CD4-positive, alpha-beta T cell (primary cell): ENCODE results near the gene ITPRIP. TPM values are rescaled to one million over a fixed set of nuclear protein-coding genes. Genes with fewer than 3 reads are reported as not detected.

Experiments
- ATAC-seq: fragments of 200-7000 bp; cut with Tn5 transposase; one replicate; pipeline ENCODE4 v1.10.0; 2022; ENCODE audit warnings: mild to moderate bottlenecking; ENCODE audit not compliant: poor library complexity
- CTCF ChIA-PET: fragments of 350-600 bp; sonication (Branson Sonifier 250); formaldehyde crosslinking; loops from one replicate; lab custom pipeline; 2021; ENCODE audit warnings: antibody characterized with exemption, inconsistent platforms; lab: Charles Lee
- POLR2A ChIA-PET: fragments of 350-600 bp; sonication (Branson Sonifier 250); formaldehyde crosslinking; loops from one replicate; lab custom pipeline; 2021; ENCODE audit warnings: antibody characterized with exemption, inconsistent platforms; lab: Charles Lee
- DNase-seq, 14 experiments: peaks; one replicate each; pipeline ENCODE4 v3.0.0-alpha.2; 2013 to 2020; ENCODE audit warnings: mixed read lengths in 2 of 14
- H3K27ac ChIP-seq, 2 donors: one replicate each; pipeline versions ENCODE4 v1.5.1 to v1.7.0; 2013; ENCODE audit warnings: low read length in 2 of 2, low read depth in 1 of 2, mild to moderate bottlenecking in 1 of 2
- H3K27me3 ChIP-seq, 2 experiments: 1 replicate in 1 of 2; 2 replicates in 1 of 2; pipeline versions ENCODE4 v1.6.1 to v1.7.0; 2013; ENCODE audit warnings: low read length in 2 of 2, control low read depth in 1 of 2, mild to moderate bottlenecking in 1 of 2, moderate library complexity in 1 of 2; ENCODE audit not compliant: insufficient read depth in 2 of 2, control insufficient read depth in 1 of 2
- H3K36me3 ChIP-seq: one replicate; pipeline ENCODE4 v1.6.1; 2013; ENCODE audit warnings: low read length, control low read depth; ENCODE audit not compliant: insufficient read depth
- H3K4me1 ChIP-seq: one replicate; pipeline ENCODE4 v1.6.1; 2013; ENCODE audit warnings: low read length, control low read depth; ENCODE audit not compliant: insufficient read depth
- H3K4me3 ChIP-seq: one replicate; pipeline ENCODE4 v1.5.1; 2013; ENCODE audit warnings: mild to moderate bottlenecking, low read length, moderate library complexity
- H3K9me3 ChIP-seq, 2 experiments: 1 replicate in 1 of 2; 2 replicates in 1 of 2; pipeline versions ENCODE4 v1.6.1 to v1.7.0; 2013; ENCODE audit warnings: low read length in 2 of 2, mild to moderate bottlenecking in 2 of 2, control low read depth in 1 of 2, moderate library complexity in 1 of 2; ENCODE audit not compliant: control insufficient read depth in 1 of 2, insufficient read depth in 1 of 2
- H3K27ac Mint-ChIP-seq: one replicate; pipeline ENCODE4 v1.8.0; 2020; ENCODE audit warnings: mixed read lengths
- H3K27me3 Mint-ChIP-seq: one replicate; pipeline ENCODE4 v1.8.0; 2021; ENCODE audit warnings: mixed read lengths
- H3K36me3 Mint-ChIP-seq: one replicate; pipeline ENCODE4 v1.8.0; 2021; ENCODE audit warnings: low read depth, mixed read lengths
- H3K4me1 Mint-ChIP-seq: one replicate; pipeline ENCODE4 v1.8.0; 2021; ENCODE audit warnings: low read depth, mixed read lengths
- H3K4me3 Mint-ChIP-seq: one replicate; pipeline ENCODE4 v1.8.0; 2020; ENCODE audit warnings: mild to moderate bottlenecking, mixed read lengths
- H3K9me3 Mint-ChIP-seq: one replicate; pipeline ENCODE4 v1.8.0; 2020; ENCODE audit warnings: mixed read lengths
- intact Hi-C, 2 experiments: fragments of 100-400 bp; cut with DNase I in 1 of 2; cut with micrococcal nuclease in 1 of 2; formaldehyde crosslinking; loops; one replicate each; pipeline versions ENCODE4 v1.15.1 to v1.9.0; 2023 to 2025; cut with DNase I, micrococcal nuclease
- polyA plus RNA-seq, 2 donors: library from polyadenylated mRNA; unstranded; fragments of 120-200 nt; gene quantifications; one replicate each; pipeline ENCODE4 v1.2.1, GENCODE V29; 2013
- total RNA-seq, 174 experiments: library from RNA in 2 of 174; stranded (reverse) in 2 of 174; gene quantifications; one replicate each; pipeline ENCODE4 v1.2.3 and lab custom pipeline; 2021 to 2026
- TF ChIP-seq, protein P1 (sequence below): fragments of 200-600 bp; IDR thresholded peaks from one replicate; pipeline ENCODE4 v1.8.0; 2022; ENCODE audit warnings: antibody characterized with exemption, mild to moderate bottlenecking

The ITPRIP gene, protein sequence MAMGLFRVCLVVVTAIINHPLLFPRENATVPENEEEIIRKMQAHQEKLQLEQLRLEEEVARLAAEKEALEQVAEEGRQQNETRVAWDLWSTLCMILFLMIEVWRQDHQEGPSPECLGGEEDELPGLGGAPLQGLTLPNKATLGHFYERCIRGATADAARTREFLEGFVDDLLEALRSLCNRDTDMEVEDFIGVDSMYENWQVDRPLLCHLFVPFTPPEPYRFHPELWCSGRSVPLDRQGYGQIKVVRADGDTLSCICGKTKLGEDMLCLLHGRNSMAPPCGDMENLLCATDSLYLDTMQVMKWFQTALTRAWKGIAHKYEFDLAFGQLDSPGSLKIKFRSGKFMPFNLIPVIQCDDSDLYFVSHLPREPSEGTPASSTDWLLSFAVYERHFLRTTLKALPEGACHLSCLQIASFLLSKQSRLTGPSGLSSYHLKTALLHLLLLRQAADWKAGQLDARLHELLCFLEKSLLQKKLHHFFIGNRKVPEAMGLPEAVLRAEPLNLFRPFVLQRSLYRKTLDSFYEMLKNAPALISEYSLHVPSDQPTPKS
- 100 to 1,000 TPM; 127 to 133 TPM for total RNA-seq
- polyA plus RNA-seq (2013, experiment 1 of 2) = 12.2 TPM
- polyA plus RNA-seq (2013, experiment 2 of 2) = 15.5 TPM
- total RNA-seq (lab: John Stamatoyannopoulos, UW) = 16.1 to 374 (median 44.8) reads per million in 172 experiments

DNA sequence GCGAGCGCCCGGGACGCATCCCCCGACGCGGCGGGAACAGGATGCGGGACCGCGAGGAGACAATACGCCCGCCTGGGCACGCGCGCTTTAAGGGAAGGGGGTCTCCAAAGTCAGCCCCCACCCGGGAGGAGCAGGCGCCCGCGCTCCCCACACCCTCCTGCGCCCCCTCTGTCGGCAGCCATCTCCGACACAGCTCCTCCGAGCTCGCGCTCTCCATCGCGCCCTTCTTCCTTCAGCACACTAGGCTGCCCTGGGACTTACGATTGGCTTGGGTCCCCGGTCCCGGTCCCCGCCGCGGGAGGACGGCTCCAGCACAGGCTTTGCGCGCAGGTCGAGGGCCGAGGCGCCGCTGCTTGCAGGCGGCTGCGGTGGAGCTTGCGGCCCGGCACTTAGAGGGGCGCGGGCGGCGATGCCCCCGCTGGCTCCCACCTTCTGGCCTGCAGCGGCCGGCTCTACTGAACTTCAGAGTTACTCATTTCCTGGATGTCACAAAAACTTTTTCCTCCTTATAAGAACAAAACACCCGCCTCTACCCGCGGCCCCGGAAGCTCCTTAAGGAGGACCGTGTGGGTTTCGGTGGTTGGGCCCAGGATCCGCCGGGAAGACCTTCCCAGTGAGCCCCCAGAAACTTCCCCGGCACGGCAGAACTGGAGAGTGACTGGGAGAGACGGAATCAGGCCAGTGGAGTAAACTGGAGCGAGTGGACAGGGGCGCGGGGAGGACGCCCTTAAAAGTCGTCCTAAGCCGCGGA is at the start of gene ITPRIP:
Gene ITPRIP, minus strand, starts transcription at position 481 of the 751 bp plus-strand sequence. CDS start 22,414 bp downstream, outside the sequence.
- H3K4me1 Mint-ChIP-seq = peaks cover 57% of the 10 kb centered on the region

DNA sequence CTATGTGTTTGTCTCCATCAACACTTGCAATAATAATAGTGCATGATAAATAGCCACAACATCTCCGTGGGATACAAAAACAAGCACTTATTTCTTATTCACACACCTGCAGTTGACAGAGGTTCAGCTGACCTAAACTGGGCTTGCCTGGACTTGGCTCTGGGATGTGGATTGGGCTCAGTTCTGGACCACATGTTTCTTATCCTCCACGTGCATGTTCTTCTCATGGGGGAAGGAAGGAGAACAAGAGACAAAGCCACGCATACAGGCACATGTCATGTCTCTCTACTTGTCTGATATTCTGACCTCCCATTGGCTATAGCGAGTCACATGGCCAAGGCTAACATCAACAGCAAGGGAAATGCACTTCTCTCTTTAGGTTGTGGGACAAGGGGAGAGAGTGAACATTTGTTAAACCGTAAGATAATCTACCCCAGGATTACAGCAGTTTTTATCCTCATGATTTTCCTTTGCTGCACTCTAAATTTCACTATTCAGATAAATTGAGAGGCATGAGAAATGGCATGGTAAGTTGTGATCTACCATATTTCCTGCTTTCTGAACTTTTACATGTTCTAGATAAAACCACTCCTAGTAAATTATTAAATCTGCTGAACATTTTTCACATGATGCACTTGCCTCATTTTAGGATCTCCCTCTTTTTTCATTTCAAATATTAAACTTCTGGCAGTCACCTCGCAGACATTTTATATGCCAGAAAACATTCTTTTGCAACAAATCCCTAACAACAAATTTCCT is 49.0 kb upstream of the ITPRIP start:
- H3K36me3 Mint-ChIP-seq = no peaks in the 10 kb centered on the region
- no peaks in the 10 kb centered on the region for H3K9me3 ChIP-seq
- H3K4me1 ChIP-seq = peaks cover 4% of the 10 kb centered on the region
- ChIA-PET POLR2A (no interaction called here), CTCF (no interaction called here)
- ATAC-seq = no peak
- peak in 3 of 14 experiments; percentile 13 to 37 (median 25) for DNase-seq
- no peak overlapping the region for H3K4me3 ChIP-seq
- H3K9me3 Mint-ChIP-seq = no peaks in the 10 kb centered on the region
- TF ChIP-seq, protein P1, sequence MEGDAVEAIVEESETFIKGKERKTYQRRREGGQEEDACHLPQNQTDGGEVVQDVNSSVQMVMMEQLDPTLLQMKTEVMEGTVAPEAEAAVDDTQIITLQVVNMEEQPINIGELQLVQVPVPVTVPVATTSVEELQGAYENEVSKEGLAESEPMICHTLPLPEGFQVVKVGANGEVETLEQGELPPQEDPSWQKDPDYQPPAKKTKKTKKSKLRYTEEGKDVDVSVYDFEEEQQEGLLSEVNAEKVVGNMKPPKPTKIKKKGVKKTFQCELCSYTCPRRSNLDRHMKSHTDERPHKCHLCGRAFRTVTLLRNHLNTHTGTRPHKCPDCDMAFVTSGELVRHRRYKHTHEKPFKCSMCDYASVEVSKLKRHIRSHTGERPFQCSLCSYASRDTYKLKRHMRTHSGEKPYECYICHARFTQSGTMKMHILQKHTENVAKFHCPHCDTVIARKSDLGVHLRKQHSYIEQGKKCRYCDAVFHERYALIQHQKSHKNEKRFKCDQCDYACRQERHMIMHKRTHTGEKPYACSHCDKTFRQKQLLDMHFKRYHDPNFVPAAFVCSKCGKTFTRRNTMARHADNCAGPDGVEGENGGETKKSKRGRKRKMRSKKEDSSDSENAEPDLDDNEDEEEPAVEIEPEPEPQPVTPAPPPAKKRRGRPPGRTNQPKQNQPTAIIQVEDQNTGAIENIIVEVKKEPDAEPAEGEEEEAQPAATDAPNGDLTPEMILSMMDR = no peak
- H3K4me1 Mint-ChIP-seq = peaks cover 18% of the 10 kb centered on the region
- peaks cover 27% of the 10 kb centered on the region for H3K27me3 Mint-ChIP-seq
- H3K4me3 Mint-ChIP-seq = no peak overlapping the region
- H3K36me3 ChIP-seq = no peaks in the 10 kb centered on the region
- H3K27ac ChIP-seq = no peak overlapping the region
- peaks cover 5 to 8% of the 10 kb centered on the region in 2 experiments for H3K27me3 ChIP-seq
- no peak overlapping the region for H3K27ac Mint-ChIP-seq
- intact Hi-C loops = no loop called here

More for the DNA sequence above, at the start of gene ITPRIP:
- Mint-ChIP-seq H3K27me3 (no peaks in the 10 kb centered on the region), H3K4me3 (peak within 1 kb of the TSS; percentile 96), H3K36me3 (peaks cover 29% of the 10 kb centered on the region), H3K27ac (peak within 1 kb of the TSS; percentile 88), H3K9me3 (no peaks in the 10 kb centered on the region)
- DNase-seq (peak; percentile 54 to 87 (median 66)), ATAC-seq (peak; percentile 71)
- TF ChIP-seq, protein P1 = peak; percentile 24
- Histone ChIP-seq H3K4me1 (peaks cover 51% of the 10 kb centered on the region), H3K36me3 (no peaks in the 10 kb centered on the region), H3K27ac (peak within 1 kb of the TSS; percentile 89 to 92), H3K4me3 (peak within 1 kb of the TSS; percentile 92), H3K9me3 (no peaks in the 10 kb centered on the region), H3K27me3 (no peaks in the 10 kb centered on the region)
- ChIA-PET CTCF (interaction anchor here (0.8 to 6.0 kb wide), 12 partner anchors 9 to 84 kb away, joined by 3 to 37 read pairs (median 5); partner anchors contain the start of genes CFAP58 and GSTO1), POLR2A (interaction anchor here (0.9 to 7.2 kb wide), 20 partner anchors 8 to 217 kb away, joined by 3 to 99 read pairs (median 8); partner anchors contain the start of genes CFAP58, GSTO1, GSTO2 and SFR1)
- intact Hi-C loops = loop anchor here (1.0 to 5.0 kb wide), 7 partner anchors 9 to 106 kb away; partner anchors contain the start of genes CFAP43 (in 1 of the 2), CFAP58 (in 1 of the 2) and GSTO2 (in 1 of the 2)
